HL-60 (cell line): ENCODE results near the gene RNF175.

ENCODE experiments used
- POLR2AphosphoS5 ChIP-seq: IDR thresholded peaks from 2 replicates; pipeline ENCODE4 v1.6.1; 2012; ENCODE audit warnings: low read depth
- TF ChIP-seq, protein P1 (sequence below): IDR thresholded peaks from one replicate; pipeline ENCODE4 v1.5.1; 2011; ENCODE audit warnings: low read length, control low read depth, inconsistent platforms; ENCODE audit not compliant: insufficient read depth
- TF ChIP-seq, protein P2 (sequence below): IDR thresholded peaks from 2 replicates; pipeline ENCODE4 v1.6.1; 2012; ENCODE audit warnings: low read depth; ENCODE audit not compliant: insufficient replicate concordance

DNA sequence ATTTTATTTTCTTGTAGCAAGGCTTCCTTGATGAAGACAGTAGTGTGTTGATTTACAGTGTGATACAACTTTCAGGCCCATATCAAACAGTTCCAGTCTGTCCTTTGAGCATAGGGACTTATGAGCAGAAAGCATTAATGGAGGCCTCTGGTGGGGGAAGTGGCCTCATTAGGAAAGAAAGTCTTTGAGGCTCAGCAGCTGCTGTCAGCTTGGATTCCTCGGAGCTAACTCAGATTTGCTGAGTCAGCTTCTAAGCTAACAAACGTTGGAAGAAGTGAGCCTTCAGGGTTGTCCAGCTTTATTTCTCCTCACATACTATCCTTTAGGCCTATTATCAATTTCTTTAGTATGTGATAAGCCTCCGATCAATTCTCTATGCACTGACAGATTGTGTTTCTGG, 44.9 kb upstream of the RNF175 start:
- TF ChIP-seq, protein P1, sequence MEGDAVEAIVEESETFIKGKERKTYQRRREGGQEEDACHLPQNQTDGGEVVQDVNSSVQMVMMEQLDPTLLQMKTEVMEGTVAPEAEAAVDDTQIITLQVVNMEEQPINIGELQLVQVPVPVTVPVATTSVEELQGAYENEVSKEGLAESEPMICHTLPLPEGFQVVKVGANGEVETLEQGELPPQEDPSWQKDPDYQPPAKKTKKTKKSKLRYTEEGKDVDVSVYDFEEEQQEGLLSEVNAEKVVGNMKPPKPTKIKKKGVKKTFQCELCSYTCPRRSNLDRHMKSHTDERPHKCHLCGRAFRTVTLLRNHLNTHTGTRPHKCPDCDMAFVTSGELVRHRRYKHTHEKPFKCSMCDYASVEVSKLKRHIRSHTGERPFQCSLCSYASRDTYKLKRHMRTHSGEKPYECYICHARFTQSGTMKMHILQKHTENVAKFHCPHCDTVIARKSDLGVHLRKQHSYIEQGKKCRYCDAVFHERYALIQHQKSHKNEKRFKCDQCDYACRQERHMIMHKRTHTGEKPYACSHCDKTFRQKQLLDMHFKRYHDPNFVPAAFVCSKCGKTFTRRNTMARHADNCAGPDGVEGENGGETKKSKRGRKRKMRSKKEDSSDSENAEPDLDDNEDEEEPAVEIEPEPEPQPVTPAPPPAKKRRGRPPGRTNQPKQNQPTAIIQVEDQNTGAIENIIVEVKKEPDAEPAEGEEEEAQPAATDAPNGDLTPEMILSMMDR, result no peak
- TF ChIP-seq POLR2AphosphoS5, result no peak
- TF ChIP-seq, protein P2, sequence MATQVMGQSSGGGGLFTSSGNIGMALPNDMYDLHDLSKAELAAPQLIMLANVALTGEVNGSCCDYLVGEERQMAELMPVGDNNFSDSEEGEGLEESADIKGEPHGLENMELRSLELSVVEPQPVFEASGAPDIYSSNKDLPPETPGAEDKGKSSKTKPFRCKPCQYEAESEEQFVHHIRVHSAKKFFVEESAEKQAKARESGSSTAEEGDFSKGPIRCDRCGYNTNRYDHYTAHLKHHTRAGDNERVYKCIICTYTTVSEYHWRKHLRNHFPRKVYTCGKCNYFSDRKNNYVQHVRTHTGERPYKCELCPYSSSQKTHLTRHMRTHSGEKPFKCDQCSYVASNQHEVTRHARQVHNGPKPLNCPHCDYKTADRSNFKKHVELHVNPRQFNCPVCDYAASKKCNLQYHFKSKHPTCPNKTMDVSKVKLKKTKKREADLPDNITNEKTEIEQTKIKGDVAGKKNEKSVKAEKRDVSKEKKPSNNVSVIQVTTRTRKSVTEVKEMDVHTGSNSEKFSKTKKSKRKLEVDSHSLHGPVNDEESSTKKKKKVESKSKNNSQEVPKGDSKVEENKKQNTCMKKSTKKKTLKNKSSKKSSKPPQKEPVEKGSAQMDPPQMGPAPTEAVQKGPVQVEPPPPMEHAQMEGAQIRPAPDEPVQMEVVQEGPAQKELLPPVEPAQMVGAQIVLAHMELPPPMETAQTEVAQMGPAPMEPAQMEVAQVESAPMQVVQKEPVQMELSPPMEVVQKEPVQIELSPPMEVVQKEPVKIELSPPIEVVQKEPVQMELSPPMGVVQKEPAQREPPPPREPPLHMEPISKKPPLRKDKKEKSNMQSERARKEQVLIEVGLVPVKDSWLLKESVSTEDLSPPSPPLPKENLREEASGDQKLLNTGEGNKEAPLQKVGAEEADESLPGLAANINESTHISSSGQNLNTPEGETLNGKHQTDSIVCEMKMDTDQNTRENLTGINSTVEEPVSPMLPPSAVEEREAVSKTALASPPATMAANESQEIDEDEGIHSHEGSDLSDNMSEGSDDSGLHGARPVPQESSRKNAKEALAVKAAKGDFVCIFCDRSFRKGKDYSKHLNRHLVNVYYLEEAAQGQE, result no peak
